HCT116 (cell line): ENCODE results near the gene SYNDIG1. TPM values are rescaled to one million over a fixed set of nuclear protein-coding genes. Genes with fewer than 3 reads are reported as not detected.

ENCODE experiments used
- ATAC-seq: fragments of 200-7000 bp; cut with Tn5 transposase; 2 replicates; pipeline ENCODE4 v1.9.1; 2020; ENCODE audit warnings: mild to moderate bottlenecking, moderate library complexity
- BruUV-seq: library from RNA; stranded (reverse); fragments of 400-500 nt; replicated peaks from 2 replicates; lab custom pipeline; 2021; lab: Mats Ljungman, UMichigan
- CTCF ChIA-PET: fragments of 300-600 bp; sonication (Branson Sonifier 250); formaldehyde crosslinking; loops from one replicate; lab custom pipeline; 2021; ENCODE audit warnings: antibody characterized with exemption; lab: Charles Lee
- POLR2A ChIA-PET: fragments of 300-600, 350-600 bp; sonication (Branson Sonifier 250); formaldehyde crosslinking; loops from one replicate; lab custom pipeline; 2021; ENCODE audit warnings: antibody characterized with exemption; lab: Charles Lee
- RAD21 ChIA-PET, 2 experiments: fragments of 300-600 bp; sonication (Branson Sonifier 250); formaldehyde crosslinking; loops; one replicate each; lab custom pipeline; 2023; ENCODE audit warnings: low total read pairs in 2 of 2; ENCODE audit not compliant: uncharacterized antibody in 2 of 2, unreplicated experiment in 2 of 2, low non-redundant PET in 1 of 2; lab: Charles Lee
- DNase-seq: peaks from one replicate; pipeline ENCODE4 v3.0.0-alpha.2; 2010; ENCODE audit warnings: low read depth, low spot score
- H2AFZ ChIP-seq: fragments of 200-600 bp; shearing (Covaris generic), sonication (generic); 2 replicates; pipeline ENCODE4 v1.6.1; 2017; ENCODE audit warnings: low read depth, mixed run types, mixed read lengths, antibody characterized with exemption, low read length; ENCODE audit not compliant: poor library complexity, severe bottlenecking
- H3K27ac ChIP-seq: 2 replicates; pipeline ENCODE4 v1.5.1; 2012; ENCODE audit warnings: low read depth, low read length
- H3K27me3 ChIP-seq: fragments of 200-600 bp; sonication (generic); 2 replicates; pipeline ENCODE4 v1.6.1; 2016; ENCODE audit warnings: mixed run types, low read length, mixed read lengths; ENCODE audit not compliant: insufficient read depth
- H3K36me3 ChIP-seq, 2 experiments: fragments of 200-500 bp in 1 of 2; fragments of 200-600 bp in 1 of 2; sonication (Bioruptor generic) in 1 of 2; sonication (generic) in 1 of 2; 2 replicates each; pipeline versions ENCODE4 v1.5.1 to v1.6.1; 2014 to 2016; ENCODE audit warnings: low read length in 2 of 2, inconsistent platforms in 1 of 2, mixed read lengths in 1 of 2, mixed run types in 1 of 2; ENCODE audit not compliant: insufficient read depth in 2 of 2, control insufficient read depth in 1 of 2
- H3K4me1 ChIP-seq, 2 experiments: fragments of 200-600 bp in 1 of 2; sonication (generic) in 1 of 2; 2 replicates each; pipeline versions ENCODE4 v1.5.1 to v1.6.1; 2012 to 2017; ENCODE audit warnings: low read length in 2 of 2, inconsistent platforms in 1 of 2, mild to moderate bottlenecking in 1 of 2, mixed read lengths in 1 of 2, mixed run types in 1 of 2, moderate library complexity in 1 of 2; ENCODE audit not compliant: insufficient read depth in 2 of 2, control insufficient read depth in 1 of 2
- H3K4me2 ChIP-seq: fragments of 200-600 bp; sonication (generic); 2 replicates; pipeline ENCODE4 v1.6.1; 2017; ENCODE audit warnings: mixed run types, low read length, mixed read lengths
- H3K4me3 ChIP-seq, 2 experiments: fragments of 200-600 bp in 1 of 2; sonication (generic) in 1 of 2; replicated peaks in 1 of 2; 2 replicates each; pipeline ENCODE4 v1.5.1; 2011 to 2016; ENCODE audit warnings: low read length in 2 of 2, control low read depth in 1 of 2, low read depth in 1 of 2, mild to moderate bottlenecking in 1 of 2, mixed read lengths in 1 of 2, mixed run types in 1 of 2
- H3K79me2 ChIP-seq: fragments of 200-600 bp; sonication (generic); 2 replicates; pipeline ENCODE4 v1.6.1; 2017; ENCODE audit warnings: mild to moderate bottlenecking, mixed run types, low read length, moderate library complexity, mixed read lengths; ENCODE audit not compliant: insufficient read depth
- H3K9ac ChIP-seq: fragments of 200-600 bp; sonication (generic); 2 replicates; pipeline ENCODE4 v1.6.1; 2016; ENCODE audit warnings: low read length, mixed read lengths
- H3K9me2 ChIP-seq: fragments of 200-600 bp; sonication (generic), shearing (Covaris generic); 2 replicates; pipeline ENCODE4 v1.6.1; 2017; ENCODE audit warnings: mixed run types, mild to moderate bottlenecking, moderate library complexity; ENCODE audit not compliant: insufficient read depth
- H3K9me3 ChIP-seq, 2 experiments: fragments of 200-500 bp in 1 of 2; fragments of 200-600 bp in 1 of 2; sonication (Bioruptor generic) in 1 of 2; sonication (generic) in 1 of 2; 2 replicates each; pipeline ENCODE4 v1.6.1; 2014 to 2017; ENCODE audit warnings: low read length in 2 of 2, mixed read lengths in 2 of 2, inconsistent platforms in 1 of 2, low read depth in 1 of 2, mild to moderate bottlenecking in 1 of 2, mixed run types in 1 of 2, moderate library complexity in 1 of 2; ENCODE audit not compliant: control insufficient read depth in 1 of 2, insufficient read depth in 1 of 2
- H4K20me1 ChIP-seq: fragments of 200-600 bp; sonication (generic), shearing (Covaris generic); 2 replicates; pipeline ENCODE4 v1.6.1; 2017; ENCODE audit warnings: mixed run types, mild to moderate bottlenecking, moderate library complexity; ENCODE audit not compliant: insufficient read depth
- ATF3 ChIP-seq: IDR thresholded peaks from 2 replicates; pipeline ENCODE4 v1.6.1; 2012
- CBX3 ChIP-seq: IDR thresholded peaks from 2 replicates; pipeline ENCODE4 v1.6.1; 2012; ENCODE audit warnings: low read depth
- CEBPB ChIP-seq: IDR thresholded peaks from 2 replicates; pipeline ENCODE4 v1.6.1; 2012; ENCODE audit warnings: low read depth
- CTCF ChIP-seq, 3 experiments: fragments of 200-600 bp in 1 of 3; sonication (generic) in 1 of 3; IDR thresholded peaks in 2 of 3; conservative IDR thresholded peaks in 1 of 3; 2 replicates each; pipeline ENCODE4 v1.5.1; 2012 to 2017; ENCODE audit warnings: low read depth in 2 of 3, low read length in 2 of 3, antibody characterized with exemption in 1 of 3, borderline replicate concordance in 1 of 3, control low read depth in 1 of 3, mild to moderate bottlenecking in 1 of 3, mixed read lengths in 1 of 3, mixed run types in 1 of 3, moderate library complexity in 1 of 3; ENCODE audit not compliant: insufficient read depth in 1 of 3
- EGR1 ChIP-seq: IDR thresholded peaks from 2 replicates; pipeline ENCODE4 v1.6.1; 2012; ENCODE audit warnings: low read depth
- ELF1 ChIP-seq: IDR thresholded peaks from 2 replicates; pipeline ENCODE4 v1.6.1; 2012; ENCODE audit warnings: low read depth, borderline replicate concordance
- EZH2 ChIP-seq: fragments of 200-600 bp; sonication (generic); IDR thresholded peaks from 2 replicates; pipeline ENCODE4 v1.6.1; 2017; ENCODE audit warnings: antibody characterized with exemption, mixed run types
- EZH2phosphoT487 ChIP-seq: fragments of 200-600 bp; IDR thresholded peaks from 2 replicates; pipeline ENCODE4 v1.6.1; 2018; ENCODE audit warnings: antibody characterized with exemption, borderline replicate concordance
- FOSL1 ChIP-seq: IDR thresholded peaks from 2 replicates; pipeline ENCODE4 v1.6.1; 2012; ENCODE audit warnings: low read depth
- JUND ChIP-seq: IDR thresholded peaks from 2 replicates; pipeline ENCODE4 v1.6.1; 2012
- POLR2A ChIP-seq: IDR thresholded peaks from 2 replicates; pipeline ENCODE4 v1.7.0; 2011; ENCODE audit warnings: borderline replicate concordance; ENCODE audit not compliant: insufficient read depth, insufficient read length; ENCODE audit errors: extremely low read depth
- POLR2AphosphoS5 ChIP-seq: IDR thresholded peaks from 2 replicates; pipeline ENCODE4 v1.6.1; 2011; ENCODE audit warnings: mild to moderate bottlenecking, low read depth, low read length, moderate library complexity
- RAD21 ChIP-seq: IDR thresholded peaks from 2 replicates; pipeline ENCODE4 v1.6.1; 2012; ENCODE audit warnings: low read depth, mild to moderate bottlenecking
- REST ChIP-seq: IDR thresholded peaks from 2 replicates; pipeline ENCODE4 v1.6.1; 2012; ENCODE audit warnings: low read depth
- SP1 ChIP-seq: IDR thresholded peaks from 2 replicates; pipeline ENCODE4 v1.6.1; 2012; ENCODE audit warnings: low read depth
- SRF ChIP-seq: IDR thresholded peaks from 2 replicates; pipeline ENCODE4 v1.6.1; 2012; ENCODE audit warnings: low read depth
- YY1 ChIP-seq: IDR thresholded peaks from 2 replicates; pipeline ENCODE4 v1.6.1; 2011; ENCODE audit warnings: low read length, low read depth, moderate library complexity, mild to moderate bottlenecking; ENCODE audit not compliant: insufficient replicate concordance; ENCODE audit errors: extremely low read depth
- ZBTB33 ChIP-seq: IDR thresholded peaks from 2 replicates; pipeline ENCODE4 v1.6.1; 2011; ENCODE audit warnings: mild to moderate bottlenecking, low read length, moderate library complexity; ENCODE audit not compliant: insufficient replicate concordance; ENCODE audit errors: extremely low read depth
- ZFX ChIP-seq: fragments of 450-650 bp; IDR thresholded peaks from 2 replicates; pipeline ENCODE4 v1.6.1; 2017
- ZNF274 ChIP-seq: fragments of 200-500 bp; sonication (Bioruptor generic); IDR thresholded peaks from 2 replicates; pipeline ENCODE4 v1.6.1; 2014; ENCODE audit warnings: mild to moderate bottlenecking, low read depth, low read length, inconsistent platforms
- intact Hi-C: fragments of 100-400 bp; cut with micrococcal nuclease; formaldehyde crosslinking; loops from 2 replicates; pipeline ENCODE4 v1.10.0; 2022
- total RNA-seq: library from RNA; stranded (reverse); gene quantifications from one replicate; pipeline ENCODE4 v1.2.1, GENCODE V29; 2021; ENCODE audit not compliant: unreplicated experiment

The SYNDIG1 gene
- total RNA-seq, 1 experiment from 2014 or later = not detected

GRCh38 chr20:24560571-24561491, 91.4 kb downstream of the SYNDIG1 start:
- no peaks in the 10 kb centered on the region for H4K20me1 ChIP-seq
- H3K9me3 ChIP-seq = no peaks in the 10 kb centered on the region
- H2AFZ ChIP-seq = no peak overlapping the region
- no peak overlapping the region for H3K4me3 ChIP-seq
- H3K79me2 ChIP-seq = no peaks in the 10 kb centered on the region
- intact Hi-C loops = no loop called here
- ChIA-PET CTCF (no interaction called here), RAD21 (no interaction called here), POLR2A (no interaction called here)
- H3K9me2 ChIP-seq = no peaks in the 10 kb centered on the region
- no peak overlapping the region for H3K27ac ChIP-seq
- BruUV-seq = no TSS peak
- H3K9ac ChIP-seq = no peak overlapping the region
- H3K27me3 ChIP-seq = peaks cover 22% of the 10 kb centered on the region
- TF ChIP-seq REST (no peak), ZNF274 (no peak), CTCF (IDR thresholded peaks at IDR 0.05 in 2 of 3, conservative IDR thresholded peaks at IDR 0.05 in 1 of 3; ENCODE audit: borderline replicate concordance in 1 of 3, insufficient read depth in 1 of 3, low read depth in 2 of 3, low read length in 2 of 3) (no peak), ZFX (no peak), FOSL1 (no peak), YY1 (no peak), EZH2 (no peak), POLR2AphosphoS5 (no peak), POLR2A (no peak), EZH2phosphoT487 (no peak), CBX3 (no peak), SP1 (no peak), RAD21 (no peak), ATF3 (no peak), SRF (no peak), JUND (no peak), EGR1 (no peak), CEBPB (no peak), ZBTB33 (no peak), ELF1 (no peak)
- no peaks in the 10 kb centered on the region for H3K4me1 ChIP-seq
- H3K36me3 ChIP-seq = no peaks in the 10 kb centered on the region
- ATAC-seq (no peak), DNase-seq (no peak)
- no peak overlapping the region for H3K4me2 ChIP-seq
